Panc1 (cell line): ENCODE data around the gene PPP1R14B. TPM values are rescaled to one million over a fixed set of nuclear protein-coding genes. Genes with fewer than 3 reads are reported as not detected.

Source experiments
- ATAC-seq: fragments of 200-7000 bp; cut with Tn5 transposase; 2 replicates; pipeline ENCODE4 v1.9.1; 2020; ENCODE audit warnings: mild to moderate bottlenecking, moderate library complexity
- BruUV-seq: library from RNA; stranded (reverse); fragments of 400-500 nt; replicated peaks from 2 replicates; lab custom pipeline; 2021; lab: Mats Ljungman, UMichigan
- CTCF ChIA-PET: fragments of 300-600 bp; sonication (Branson Sonifier 250); formaldehyde crosslinking; loops from one replicate; lab custom pipeline; 2022; ENCODE audit warnings: antibody characterized with exemption; lab: Charles Lee
- POLR2A ChIA-PET: fragments of 300-600 bp; sonication (Branson Sonifier 250); formaldehyde crosslinking; loops from one replicate; lab custom pipeline; 2022; ENCODE audit warnings: antibody characterized with exemption; lab: Charles Lee
- DNase-seq: peaks from one replicate; pipeline ENCODE4 v3.0.0-alpha.2; 2010; ENCODE audit warnings: low read depth, low spot score
- H3K27ac ChIP-seq: 2 replicates; pipeline ENCODE4 v1.5.1; 2011; ENCODE audit warnings: mild to moderate bottlenecking, low read length, inconsistent platforms
- H3K27me3 ChIP-seq: fragments of 200-500 bp; sonication (Bioruptor generic); 2 replicates; pipeline ENCODE4 v1.6.0; 2014; ENCODE audit warnings: low read length, inconsistent platforms; ENCODE audit not compliant: control insufficient read depth, insufficient read depth
- H3K36me3 ChIP-seq: fragments of 200-500 bp; sonication (Bioruptor generic); 2 replicates; pipeline ENCODE4 v1.5.1; 2014; ENCODE audit warnings: inconsistent platforms, mild to moderate bottlenecking, low read length, moderate library complexity; ENCODE audit not compliant: control insufficient read depth, insufficient read depth
- H3K4me1 ChIP-seq: 2 replicates; pipeline ENCODE4 v1.5.1; 2011; ENCODE audit warnings: inconsistent platforms, mild to moderate bottlenecking, low read length, moderate library complexity; ENCODE audit not compliant: control insufficient read depth, insufficient read depth
- H3K4me3 ChIP-seq, 2 experiments: 2 replicates each; pipeline ENCODE4 v1.5.1; 2011 to 2012; ENCODE audit warnings: low read depth in 2 of 2, low read length in 2 of 2, mild to moderate bottlenecking in 2 of 2, inconsistent platforms in 1 of 2, moderate library complexity in 1 of 2
- H3K9me3 ChIP-seq: fragments of 200-500 bp; sonication (Bioruptor generic); 2 replicates; pipeline ENCODE4 v1.5.1; 2014; ENCODE audit warnings: low read depth, mild to moderate bottlenecking, inconsistent platforms, low read length, moderate library complexity; ENCODE audit not compliant: control insufficient read depth, insufficient read depth
- POLR2AphosphoS5 ChIP-seq: IDR thresholded peaks from 2 replicates; pipeline ENCODE4 v1.6.1; 2012; ENCODE audit warnings: mild to moderate bottlenecking, low read depth, low read length, moderate library complexity
- SIN3A ChIP-seq: IDR thresholded peaks from 2 replicates; pipeline ENCODE4 v1.6.1; 2012; ENCODE audit warnings: low read depth, mild to moderate bottlenecking, low read length, moderate library complexity, borderline replicate concordance; ENCODE audit not compliant: insufficient read depth
- TCF7L2 ChIP-seq: IDR thresholded peaks from 2 replicates; pipeline ENCODE4 v1.6.1; 2011; ENCODE audit warnings: mild to moderate bottlenecking, low read depth, low read length, inconsistent platforms
- in situ Hi-C: cut with HindIII; loops from 2 replicates; pipeline ENCODE4 v1.10.0; 2016; ENCODE audit warnings: low sequenced_read_pairs, low pct_unique_long_range_greater_than_20kb
- intact Hi-C: fragments of 100-400 bp; cut with micrococcal nuclease; formaldehyde crosslinking; loops from one replicate; pipeline ENCODE4 v1.10.0; 2022; ENCODE audit not compliant: unreplicated experiment
- total RNA-seq: library from RNA; stranded (reverse); gene quantifications from one replicate; pipeline ENCODE4 v1.2.1, GENCODE V29; 2021; ENCODE audit not compliant: unreplicated experiment
- TF ChIP-seq, protein P1 (sequence below): fragments of 450-650 bp; IDR thresholded peaks from 2 replicates; pipeline ENCODE4 v1.5.1; 2017; ENCODE audit warnings: mild to moderate bottlenecking
- TF ChIP-seq, protein P2 (sequence below), 2 experiments: IDR thresholded peaks; 2 replicates each; pipeline ENCODE4 v1.6.1; 2011 to 2012; ENCODE audit warnings: low read depth in 2 of 2, control low read depth in 1 of 2, low read length in 1 of 2, mild to moderate bottlenecking in 1 of 2, moderate library complexity in 1 of 2; ENCODE audit not compliant: insufficient read depth in 1 of 2

Gene PPP1R14B
- total RNA-seq, 1 experiment from 2014 or later = 261 TPM

DNA sequence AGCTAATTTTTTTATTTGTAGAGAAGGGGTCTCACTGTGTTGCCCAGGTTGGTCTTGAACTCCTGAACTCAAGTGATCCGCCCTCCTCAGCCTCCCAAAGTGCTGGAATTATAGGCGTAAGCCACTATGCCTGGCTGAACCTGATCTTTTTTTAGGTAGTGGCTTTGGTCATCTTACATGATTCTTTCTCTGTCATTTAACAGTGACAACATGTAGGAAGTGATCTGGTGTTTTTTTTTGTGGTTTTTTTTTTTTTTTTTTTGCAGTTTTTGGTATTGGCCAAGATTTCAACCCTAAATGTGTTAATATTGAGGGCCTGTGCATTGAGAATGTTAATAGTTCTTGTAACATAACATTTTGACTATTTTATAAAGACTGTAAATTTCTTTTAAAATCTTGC is 48.2 kb downstream of the PPP1R14B start:
- in situ Hi-C loops = no loop called here
- Histone ChIP-seq H3K27me3 (no peaks in the 10 kb centered on the region), H3K4me3 (no peak overlapping the region), H3K4me1 (no peaks in the 10 kb centered on the region), H3K9me3 (no peaks in the 10 kb centered on the region), H3K36me3 (peaks cover 52% of the 10 kb centered on the region), H3K27ac (no peak overlapping the region)
- DNase-seq (no peak), ATAC-seq (no peak)
- BruUV-seq = no TSS peak
- POLR2A ChIA-PET = no interaction called here
- TF ChIP-seq, protein P1, sequence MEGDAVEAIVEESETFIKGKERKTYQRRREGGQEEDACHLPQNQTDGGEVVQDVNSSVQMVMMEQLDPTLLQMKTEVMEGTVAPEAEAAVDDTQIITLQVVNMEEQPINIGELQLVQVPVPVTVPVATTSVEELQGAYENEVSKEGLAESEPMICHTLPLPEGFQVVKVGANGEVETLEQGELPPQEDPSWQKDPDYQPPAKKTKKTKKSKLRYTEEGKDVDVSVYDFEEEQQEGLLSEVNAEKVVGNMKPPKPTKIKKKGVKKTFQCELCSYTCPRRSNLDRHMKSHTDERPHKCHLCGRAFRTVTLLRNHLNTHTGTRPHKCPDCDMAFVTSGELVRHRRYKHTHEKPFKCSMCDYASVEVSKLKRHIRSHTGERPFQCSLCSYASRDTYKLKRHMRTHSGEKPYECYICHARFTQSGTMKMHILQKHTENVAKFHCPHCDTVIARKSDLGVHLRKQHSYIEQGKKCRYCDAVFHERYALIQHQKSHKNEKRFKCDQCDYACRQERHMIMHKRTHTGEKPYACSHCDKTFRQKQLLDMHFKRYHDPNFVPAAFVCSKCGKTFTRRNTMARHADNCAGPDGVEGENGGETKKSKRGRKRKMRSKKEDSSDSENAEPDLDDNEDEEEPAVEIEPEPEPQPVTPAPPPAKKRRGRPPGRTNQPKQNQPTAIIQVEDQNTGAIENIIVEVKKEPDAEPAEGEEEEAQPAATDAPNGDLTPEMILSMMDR = no peak
- no peak for TF ChIP-seq SIN3A
- TF ChIP-seq, protein P2, sequence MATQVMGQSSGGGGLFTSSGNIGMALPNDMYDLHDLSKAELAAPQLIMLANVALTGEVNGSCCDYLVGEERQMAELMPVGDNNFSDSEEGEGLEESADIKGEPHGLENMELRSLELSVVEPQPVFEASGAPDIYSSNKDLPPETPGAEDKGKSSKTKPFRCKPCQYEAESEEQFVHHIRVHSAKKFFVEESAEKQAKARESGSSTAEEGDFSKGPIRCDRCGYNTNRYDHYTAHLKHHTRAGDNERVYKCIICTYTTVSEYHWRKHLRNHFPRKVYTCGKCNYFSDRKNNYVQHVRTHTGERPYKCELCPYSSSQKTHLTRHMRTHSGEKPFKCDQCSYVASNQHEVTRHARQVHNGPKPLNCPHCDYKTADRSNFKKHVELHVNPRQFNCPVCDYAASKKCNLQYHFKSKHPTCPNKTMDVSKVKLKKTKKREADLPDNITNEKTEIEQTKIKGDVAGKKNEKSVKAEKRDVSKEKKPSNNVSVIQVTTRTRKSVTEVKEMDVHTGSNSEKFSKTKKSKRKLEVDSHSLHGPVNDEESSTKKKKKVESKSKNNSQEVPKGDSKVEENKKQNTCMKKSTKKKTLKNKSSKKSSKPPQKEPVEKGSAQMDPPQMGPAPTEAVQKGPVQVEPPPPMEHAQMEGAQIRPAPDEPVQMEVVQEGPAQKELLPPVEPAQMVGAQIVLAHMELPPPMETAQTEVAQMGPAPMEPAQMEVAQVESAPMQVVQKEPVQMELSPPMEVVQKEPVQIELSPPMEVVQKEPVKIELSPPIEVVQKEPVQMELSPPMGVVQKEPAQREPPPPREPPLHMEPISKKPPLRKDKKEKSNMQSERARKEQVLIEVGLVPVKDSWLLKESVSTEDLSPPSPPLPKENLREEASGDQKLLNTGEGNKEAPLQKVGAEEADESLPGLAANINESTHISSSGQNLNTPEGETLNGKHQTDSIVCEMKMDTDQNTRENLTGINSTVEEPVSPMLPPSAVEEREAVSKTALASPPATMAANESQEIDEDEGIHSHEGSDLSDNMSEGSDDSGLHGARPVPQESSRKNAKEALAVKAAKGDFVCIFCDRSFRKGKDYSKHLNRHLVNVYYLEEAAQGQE (IDR thresholded peaks at IDR 0.05; ENCODE audit: insufficient read depth in 1 of 2, low read depth in 2 of 2, low read length in 1 of 2) = no peak
- no peak for TF ChIP-seq TCF7L2
- TF ChIP-seq POLR2AphosphoS5 = no peak
- CTCF ChIA-PET = no interaction called here
- intact Hi-C loops = no loop called here

DNA sequence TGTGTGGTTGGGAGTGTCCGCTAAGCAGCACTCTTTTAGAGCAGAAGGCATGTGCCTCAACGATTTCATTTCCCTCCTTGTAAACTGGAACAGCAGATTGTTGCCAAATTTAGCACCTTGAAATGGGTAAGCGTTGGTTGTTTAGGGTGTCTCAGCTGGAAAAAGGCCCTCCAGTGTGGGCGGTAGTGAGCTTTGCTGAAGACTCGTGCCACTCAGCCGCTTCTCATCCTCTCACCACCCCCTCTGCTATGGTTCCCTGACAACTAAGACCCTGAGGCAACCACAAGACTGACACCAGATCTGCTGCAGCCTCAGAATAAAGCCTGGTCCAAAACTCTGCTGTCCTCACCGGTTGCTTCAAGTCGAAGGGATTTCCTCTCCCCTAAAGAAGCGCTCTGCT is 50.1 kb downstream of the PPP1R14B start:
- CTCF ChIA-PET = interaction anchor here (0.6 to 0.9 kb wide), 2 partner anchors 11 to 104 kb away, joined by 3 to 5 read pairs; partner anchors contain the start of gene STIP1
- Histone ChIP-seq H3K36me3 (peaks cover 39% of the 10 kb centered on the region), H3K4me3 (no peak overlapping the region), H3K27me3 (no peaks in the 10 kb centered on the region), H3K4me1 (no peaks in the 10 kb centered on the region), H3K27ac (no peak overlapping the region), H3K9me3 (no peaks in the 10 kb centered on the region)
- POLR2A ChIA-PET = interaction anchor here (0.6 kb wide), 1 partner anchor 11 kb away, joined by 5 read pairs; no protein-coding TSS in a partner anchor
- DNase-seq (no peak), ATAC-seq (no peak)
- intact Hi-C loops (no loop called here), in situ Hi-C loops (no loop called here)
- no TSS peak for BruUV-seq
- TF ChIP-seq POLR2AphosphoS5 = no peak
- TF ChIP-seq TCF7L2 = no peak
- TF ChIP-seq SIN3A = no peak
- TF ChIP-seq, protein P1 = no peak
- TF ChIP-seq, protein P2 (IDR thresholded peaks at IDR 0.05; ENCODE audit: insufficient read depth in 1 of 2, low read depth in 2 of 2, low read length in 1 of 2) = no peak

Other genes with a start within 250 kb of the PPP1R14B start
- 0.51 TPM for gene FLRT1, start 211.0 kb downstream of the PPP1R14B start, total RNA-seq
- gene MACROD1, start 80.8 kb downstream of the PPP1R14B start, total RNA-seq = 16.8 TPM
- 344 TPM for gene STIP1, start 60.8 kb downstream of the PPP1R14B start, total RNA-seq
- 2.9 TPM for gene FERMT3, start 40.2 kb downstream of the PPP1R14B start, total RNA-seq
- 66.1 TPM for gene TRPT1, start 20.8 kb downstream of the PPP1R14B start, total RNA-seq
- gene NUDT22, start 20.7 kb downstream of the PPP1R14B start, total RNA-seq = 98.8 TPM
- gene DNAJC4, start 16.4 kb downstream of the PPP1R14B start, total RNA-seq = 41.0 TPM
- gene VEGFB, start 12.4 kb downstream of the PPP1R14B start, total RNA-seq = 101 TPM
- gene FKBP2, start 5.8 kb downstream of the PPP1R14B start, total RNA-seq = 71.8 TPM
- gene PLCB3, start 4.6 kb upstream of the PPP1R14B start, total RNA-seq = 41.2 TPM
- gene BAD, start 37.7 kb upstream of the PPP1R14B start, total RNA-seq = 77.7 TPM
- 183 TPM for gene GPR137, start 38.9 kb upstream of the PPP1R14B start, total RNA-seq
- 1.1 TPM for gene KCNK4, start 44.4 kb upstream of the PPP1R14B start, total RNA-seq
- 0.64 TPM for gene CATSPERZ, start 53.4 kb upstream of the PPP1R14B start, total RNA-seq
- gene ESRRA, start 58.6 kb upstream of the PPP1R14B start, total RNA-seq = 81.6 TPM
- gene TRMT112, start 70.6 kb upstream of the PPP1R14B start, total RNA-seq = 341 TPM
- gene PRDX5, start 71.2 kb upstream of the PPP1R14B start, total RNA-seq = 492 TPM
- 17.1 TPM for gene CCDC88B, start 93.3 kb upstream of the PPP1R14B start, total RNA-seq
- 74.0 TPM for gene RPS6KA4, start 112.2 kb upstream of the PPP1R14B start, total RNA-seq